Adrenal gland (tissue), 12 donors: ENCODE data around the gene FLNA. TPM values are rescaled to one million over a fixed set of nuclear protein-coding genes. Genes with fewer than 3 reads are reported as not detected.
"Not testable (repeated sequence)": the region's sequence is repeated elsewhere in the genome, so short reads cannot be mapped to it uniquely, and the experiment has no call there.

Experiments
- DNase-seq, 7 donors: peaks; one replicate each; pipeline ENCODE4 v3.0.0-alpha.2; 2019 to 2020
- H3K27ac ChIP-seq, 5 donors: fragments of 200-600 bp; sonication (generic) in 4 of 5; 1 replicate in 3 of 5; 2 replicates in 2 of 5; pipeline versions ENCODE4 v1.5.1 to v1.8.0; 2016 to 2020; ENCODE audit warnings: mild to moderate bottlenecking in 1 of 5
- H3K27me3 ChIP-seq: fragments of 200-600 bp; 2 replicates; pipeline ENCODE4 v1.8.0; 2021
- H3K36me3 ChIP-seq, 2 donors: fragments of 200-600 bp; replicated peaks in 1 of 2; 1 replicate in 1 of 2; 2 replicates in 1 of 2; pipeline versions ENCODE4 v1.5.1 to v1.8.0; 2018 to 2022
- H3K4me1 ChIP-seq, 2 donors: fragments of 200-600 bp; replicated peaks in 1 of 2; 1 replicate in 1 of 2; 2 replicates in 1 of 2; pipeline versions ENCODE4 v1.5.1 to v1.8.0; 2018 to 2021
- H3K4me3 ChIP-seq, 4 donors: fragments of 200-600 bp; sonication (generic) in 3 of 4; one replicate each; pipeline ENCODE4 v1.5.1; 2016 to 2018
- H3K9me3 ChIP-seq, 3 donors: fragments of 200-600 bp; sonication (generic) in 1 of 3; replicated peaks in 1 of 3; 1 replicate in 2 of 3; 2 replicates in 1 of 3; pipeline versions ENCODE4 v1.5.1 to v1.8.0; 2016 to 2021
- POLR2A ChIP-seq, 2 donors: fragments of 450-650 bp; IDR thresholded peaks; one replicate each; pipeline ENCODE4 v1.6.1; 2017; ENCODE audit warnings: antibody characterized with exemption in 2 of 2, mild to moderate bottlenecking in 2 of 2, moderate library complexity in 1 of 2
- WGBS, 4 donors: extraction: QIAGEN DNeasy Blood & Tissue Kit in 2 of 4; methylation state at CpG; one replicate each; pipeline versions ENCODE4 v1.1.5 to v1.1.7; 2013 to 2017; 5-methylcytosine and 5-hydroxymethylcytosine counted together
- intact Hi-C, 2 donors: fragments of 100-400 bp; cut with DNase I; formaldehyde crosslinking; loops; one replicate each; pipeline versions ENCODE4 v1.14.1 to v1.15.0; 2022 to 2023
- polyA plus RNA-seq, 3 donors: library from polyadenylated mRNA; stranded (reverse); fragments of 200-250 nt in 2 of 3; fragments of 350-450 nt in 1 of 3; fragmentation: Illumina TruSeq in 1 of 3; extraction: RNeasy Lipid Tissue Mini Kit (QIAGEN cat#74804) in 1 of 3; gene quantifications; one replicate each; pipeline ENCODE4 v1.2.3, GENCODE V29; 2013 to 2014
- small RNA-seq, 2 donors: library from RNA; depleted of rRNA; stranded (forward); fragments of <200 nt; gene quantifications; one replicate each; pipeline ENCODE3, GENCODE V24; 2016
- total RNA-seq, 9 donors: library from RNA; depleted of rRNA in 4 of 9; stranded (reverse); fragments of >200 nt in 4 of 9; fragments of 120-200 nt in 1 of 9; fragmentation: NEBNext Ultra II Directional in 1 of 9; extraction: Animal tissue kit (Norgen Biotek cat#: 25700) in 1 of 9; gene quantifications; one replicate each; pipeline versions ENCODE4 v1.1.0 to v1.2.4, GENCODE V29; 2013 to 2023
- TF ChIP-seq, protein P1 (sequence below), 6 experiments: fragments of 450-650 bp in 4 of 6; fragments of 200-600 bp in 2 of 6; sonication (generic) in 1 of 6; IDR thresholded peaks; 1 replicate in 5 of 6; 2 replicates in 1 of 6; pipeline versions ENCODE4 v1.5.1 to v1.8.0; 2016 to 2021; ENCODE audit warnings: antibody characterized with exemption in 6 of 6, mild to moderate bottlenecking in 2 of 6, moderate library complexity in 1 of 6
- donor health status: healthy with polysubstance abuse.
- donor health status: Bipolar disorder and iron deficiency.
- donor health status: DM: yes; HTN: yes; CAD: no.
- donor health status: DM: no; HTN: no; CAD: no.
- donor health status: DM: no; HTN: no; CAD: no.
- donor health status: DM: yes; HTN: yes; CAD: no.

FLNA gene
- total and polyA plus RNA-seq, 12 donors = 57.0 to 979 (median 504) TPM

DNA sequence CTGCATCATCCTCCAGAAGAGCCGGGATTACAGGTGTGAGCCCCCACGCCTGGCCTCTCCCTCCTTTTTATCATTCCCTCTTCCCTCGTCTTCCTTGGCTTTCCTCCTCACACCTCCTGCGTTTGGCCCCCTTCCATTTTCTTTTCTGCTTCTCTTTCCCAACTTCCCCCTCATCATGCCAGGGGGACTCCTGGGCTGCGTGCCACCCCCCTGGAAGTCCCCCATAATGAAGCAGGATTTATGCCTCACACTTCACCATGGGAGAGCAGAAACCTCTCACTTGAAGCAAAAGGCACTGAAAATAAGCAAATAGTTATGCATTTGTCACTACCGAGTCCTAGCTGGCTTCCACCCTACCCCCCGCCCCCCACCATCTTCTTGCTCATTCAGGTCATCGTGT lies 71.0 kb downstream of the FLNA start:
- no peaks in the 10 kb centered on the region for H3K9me3 ChIP-seq
- intact Hi-C loops = no loop called here
- no peaks in the 10 kb centered on the region for H3K36me3 ChIP-seq
- no peak overlapping the region for H3K27ac ChIP-seq
- 66 to 76% (median 75%) methylated on average over 8 of the region's 8 CpGs for WGBS, 4 donors
- TF ChIP-seq, protein P1, sequence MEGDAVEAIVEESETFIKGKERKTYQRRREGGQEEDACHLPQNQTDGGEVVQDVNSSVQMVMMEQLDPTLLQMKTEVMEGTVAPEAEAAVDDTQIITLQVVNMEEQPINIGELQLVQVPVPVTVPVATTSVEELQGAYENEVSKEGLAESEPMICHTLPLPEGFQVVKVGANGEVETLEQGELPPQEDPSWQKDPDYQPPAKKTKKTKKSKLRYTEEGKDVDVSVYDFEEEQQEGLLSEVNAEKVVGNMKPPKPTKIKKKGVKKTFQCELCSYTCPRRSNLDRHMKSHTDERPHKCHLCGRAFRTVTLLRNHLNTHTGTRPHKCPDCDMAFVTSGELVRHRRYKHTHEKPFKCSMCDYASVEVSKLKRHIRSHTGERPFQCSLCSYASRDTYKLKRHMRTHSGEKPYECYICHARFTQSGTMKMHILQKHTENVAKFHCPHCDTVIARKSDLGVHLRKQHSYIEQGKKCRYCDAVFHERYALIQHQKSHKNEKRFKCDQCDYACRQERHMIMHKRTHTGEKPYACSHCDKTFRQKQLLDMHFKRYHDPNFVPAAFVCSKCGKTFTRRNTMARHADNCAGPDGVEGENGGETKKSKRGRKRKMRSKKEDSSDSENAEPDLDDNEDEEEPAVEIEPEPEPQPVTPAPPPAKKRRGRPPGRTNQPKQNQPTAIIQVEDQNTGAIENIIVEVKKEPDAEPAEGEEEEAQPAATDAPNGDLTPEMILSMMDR (IDR thresholded peaks at IDR 0.05) = no peak
- no peak for TF ChIP-seq POLR2A (IDR thresholded peaks at IDR 0.05)
- H3K4me1 ChIP-seq = no peaks in the 10 kb centered on the region
- no peak overlapping the region for H3K4me3 ChIP-seq
- DNase-seq = no peak
- no peaks in the 10 kb centered on the region for H3K27me3 ChIP-seq

DNA sequence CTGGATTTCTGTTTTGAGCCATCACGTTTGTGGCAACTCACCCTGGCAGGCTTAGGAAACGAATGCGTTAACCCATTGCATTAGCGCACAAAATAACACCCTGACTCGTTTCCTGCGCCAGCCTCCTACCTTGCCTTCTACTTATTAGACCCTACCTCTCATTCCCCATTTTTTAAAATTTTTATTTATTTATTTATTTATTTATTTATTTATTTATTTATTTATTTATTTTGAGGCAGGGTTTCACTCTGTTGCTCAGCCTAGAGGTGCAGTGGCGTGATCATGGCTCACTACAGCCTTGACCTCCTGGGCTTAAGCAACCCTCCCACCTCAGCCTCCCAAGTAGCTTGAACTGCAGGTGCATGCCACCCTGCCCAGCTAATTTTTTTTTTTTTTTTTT lies 71.4 kb downstream of the FLNA start:
- H3K9me3 ChIP-seq, H3K27ac ChIP-seq, DNase-seq, intact Hi-C loops, H3K27me3 ChIP-seq, H3K4me3 ChIP-seq, H3K4me1 ChIP-seq, H3K36me3 ChIP-seq: not testable (repeated sequence)
- 80 to 82% (median 81%) methylated on average over 7 of the region's 7 CpGs for whole genome bisulfite sequencing, 4 donors

DNA sequence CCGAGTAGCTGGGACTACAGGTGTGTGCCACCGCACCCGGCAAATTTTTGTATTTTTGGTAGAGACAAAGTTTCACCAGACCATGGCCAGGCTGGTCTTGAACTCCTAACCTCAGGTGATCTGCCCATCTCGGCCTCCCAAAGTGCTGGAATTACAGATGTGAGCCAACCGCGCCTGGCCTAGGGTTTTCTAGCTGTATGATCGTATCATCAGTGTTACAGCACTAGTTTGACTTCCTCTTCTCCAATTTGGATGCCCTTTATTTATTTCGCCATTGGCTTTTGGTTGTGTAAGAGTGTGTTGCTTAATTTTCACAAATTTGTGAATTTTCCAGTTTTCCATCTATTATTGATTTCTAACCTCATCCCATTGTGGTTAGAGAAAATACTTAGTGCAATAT lies 73.6 kb downstream of the FLNA start:
- H3K27ac ChIP-seq = no peak overlapping the region
- no peak overlapping the region for H3K4me3 ChIP-seq
- H3K9me3 ChIP-seq = no peaks in the 10 kb centered on the region
- no peaks in the 10 kb centered on the region for H3K36me3 ChIP-seq
- TF ChIP-seq POLR2A (IDR thresholded peaks at IDR 0.05) = no peak
- TF ChIP-seq, protein P1 (IDR thresholded peaks at IDR 0.05) = no peak
- WGBS, 4 donors = 81 to 85% (median 82%) methylated on average over 7 to 8 of the region's 8 CpGs
- DNase-seq = peak in 1 of 7 donors; percentile 8
- H3K27me3 ChIP-seq = no peaks in the 10 kb centered on the region
- intact Hi-C loops = no loop called here
- no peaks in the 10 kb centered on the region for H3K4me1 ChIP-seq

Small RNAs within 50 kb of the gene (small RNA-seq; reads per million reads assigned to genes)
- gene SNORA70 = 0 reads per million in 2 donors

Other genes with a start within 250 kb of the FLNA start
- not detected for gene OPN1LW, start 230.4 kb downstream of the FLNA start, total RNA-seq
- not detected for gene OPN1LW, start 230.4 kb downstream of the FLNA start, polyA plus RNA-seq
- gene OPN1MW, start 192.0 kb downstream of the FLNA start, total RNA-seq = not detected
- gene OPN1MW, start 192.0 kb downstream of the FLNA start, polyA plus RNA-seq = not detected
- gene OPN1MW2, start 154.9 kb downstream of the FLNA start, total RNA-seq = not detected
- not detected for gene OPN1MW2, start 154.9 kb downstream of the FLNA start, polyA plus RNA-seq
- not detected for gene OPN1MW3, start 117.1 kb downstream of the FLNA start, total RNA-seq
- gene OPN1MW3, start 117.1 kb downstream of the FLNA start, polyA plus RNA-seq = not detected
- under 1 TPM in 1 of 9 donors, not detected in 8; 0.18 TPM for gene TEX28, start 79.5 kb downstream of the FLNA start, total RNA-seq
- gene TEX28, start 79.5 kb downstream of the FLNA start, polyA plus RNA-seq = under 1 TPM in 1 of 3 donors, not detected in 2; 0.07 TPM
- gene TKTL1, start 78.8 kb downstream of the FLNA start, total RNA-seq = 1 to 10 TPM in 1 of 9 donors, under 1 TPM in 4, not detected in 4; 0.16 to 1.1 (median 0.56) TPM
- under 1 TPM in 1 of 3 donors, not detected in 2; 0.31 TPM for gene TKTL1, start 78.8 kb downstream of the FLNA start, polyA plus RNA-seq
- gene EMD, start 4.7 kb upstream of the FLNA start, total RNA-seq = 10 to 100 TPM in 8 of 9 donors, 1 to 10 TPM in 1; 7.7 to 82.7 (median 46.5) TPM
- gene EMD, start 4.7 kb upstream of the FLNA start, polyA plus RNA-seq = 10 to 100 TPM; 75.9 to 95.2 (median 79.1) TPM
- 1,000 to 10,000 TPM in 8 of 9 donors, 100 to 1,000 TPM in 1; 626 to 5,287 (median 2,456) TPM for gene RPL10, start 23.7 kb upstream of the FLNA start, total RNA-seq
- 1,000 to 10,000 TPM; 1,725 to 3,645 (median 2,430) TPM for gene RPL10, start 23.7 kb upstream of the FLNA start, polyA plus RNA-seq
- 100 to 1,000 TPM in 1 of 9 donors, 10 to 100 TPM in 7, 1 to 10 TPM in 1; 9.3 to 101 (median 47.8) TPM for gene DNASE1L1, start 34.6 kb upstream of the FLNA start, total RNA-seq
- gene DNASE1L1, start 34.6 kb upstream of the FLNA start, polyA plus RNA-seq = 10 to 100 TPM; 17.2 to 48.0 (median 42.7) TPM
- 10 to 100 TPM; 15.0 to 47.1 (median 26.4) TPM for gene TAFAZZIN, start 36.9 kb upstream of the FLNA start, total RNA-seq
- 100 to 1,000 TPM in 2 of 3 donors, 1 to 10 TPM in 1; 8.6 to 142 (median 103) TPM for gene TAFAZZIN, start 36.9 kb upstream of the FLNA start, polyA plus RNA-seq
- gene ATP6AP1, start 54.0 kb upstream of the FLNA start, total RNA-seq = 100 to 1,000 TPM in 6 of 9 donors, 10 to 100 TPM in 3; 68.8 to 170 (median 135) TPM
- 100 to 1,000 TPM in 1 of 3 donors, 10 to 100 TPM in 2; 55.4 to 133 (median 56.8) TPM for gene ATP6AP1, start 54.0 kb upstream of the FLNA start, polyA plus RNA-seq
- 100 to 1,000 TPM in 8 of 9 donors, 10 to 100 TPM in 1; 85.6 to 142 (median 112) TPM for gene GDI1, start 62.5 kb upstream of the FLNA start, total RNA-seq
- gene GDI1, start 62.5 kb upstream of the FLNA start, polyA plus RNA-seq = 100 to 1,000 TPM; 155 to 287 (median 216) TPM
- 10 to 100 TPM; 25.1 to 74.5 (median 51.1) TPM for gene FAM50A, start 69.5 kb upstream of the FLNA start, total RNA-seq
- 100 to 1,000 TPM; 104 to 451 (median 241) TPM for gene FAM50A, start 69.5 kb upstream of the FLNA start, polyA plus RNA-seq
- gene PLXNA3, start 83.6 kb upstream of the FLNA start, total RNA-seq = 10 to 100 TPM in 7 of 9 donors, 1 to 10 TPM in 2; 2.1 to 46.3 (median 12.1) TPM
- gene PLXNA3, start 83.6 kb upstream of the FLNA start, polyA plus RNA-seq = 10 to 100 TPM; 22.3 to 83.6 (median 27.4) TPM
- gene LAGE3, start 104.6 kb upstream of the FLNA start, total RNA-seq = 100 to 1,000 TPM in 1 of 9 donors, 10 to 100 TPM in 8; 22.5 to 101 (median 52.6) TPM
- gene LAGE3, start 104.6 kb upstream of the FLNA start, polyA plus RNA-seq = 10 to 100 TPM; 11.3 to 24.0 (median 12.0) TPM
- 10 to 100 TPM; 36.4 to 95.6 (median 56.3) TPM for gene UBL4A, start 112.0 kb upstream of the FLNA start, total RNA-seq
- 10 to 100 TPM; 18.3 to 31.1 (median 23.6) TPM for gene UBL4A, start 112.0 kb upstream of the FLNA start, polyA plus RNA-seq
- gene SLC10A3, start 116.0 kb upstream of the FLNA start, total RNA-seq = 10 to 100 TPM; 19.6 to 33.4 (median 28.5) TPM
- gene SLC10A3, start 116.0 kb upstream of the FLNA start, polyA plus RNA-seq = 10 to 100 TPM in 2 of 3 donors, 1 to 10 TPM in 1; 8.7 to 24.2 (median 23.2) TPM
- 10 to 100 TPM; 42.9 to 77.1 (median 50.9) TPM for gene FAM3A, start 141.6 kb upstream of the FLNA start, total RNA-seq
- gene FAM3A, start 141.6 kb upstream of the FLNA start, polyA plus RNA-seq = 100 to 1,000 TPM in 1 of 3 donors, 10 to 100 TPM in 2; 13.5 to 115 (median 92.8) TPM
- 100 to 1,000 TPM in 5 of 9 donors, 10 to 100 TPM in 4; 22.1 to 124 (median 102) TPM for gene G6PD, start 172.2 kb upstream of the FLNA start, total RNA-seq
- 10 to 100 TPM; 41.6 to 93.6 (median 78.0) TPM for gene G6PD, start 172.2 kb upstream of the FLNA start, polyA plus RNA-seq
- 10 to 100 TPM; 12.5 to 47.5 (median 29.8) TPM for gene IKBKG, start 173.0 kb upstream of the FLNA start, total RNA-seq
- 10 to 100 TPM in 2 of 3 donors, 1 to 10 TPM in 1; 9.6 to 39.1 (median 36.1) TPM for gene IKBKG, start 173.0 kb upstream of the FLNA start, polyA plus RNA-seq
- gene CTAG1A, start 210.5 kb upstream of the FLNA start, total RNA-seq = not detected
- gene CTAG1A, start 210.5 kb upstream of the FLNA start, polyA plus RNA-seq = under 1 TPM in 1 of 3 donors, not detected in 2; 0.34 TPM
- not detected for gene CTAG1B, start 244.6 kb upstream of the FLNA start, total RNA-seq
- under 1 TPM in 1 of 3 donors, not detected in 2; 0.57 TPM for gene CTAG1B, start 244.6 kb upstream of the FLNA start, polyA plus RNA-seq